ENCODE measurements around the gene CLSTN1.

The CLSTN1 gene

DNA sequence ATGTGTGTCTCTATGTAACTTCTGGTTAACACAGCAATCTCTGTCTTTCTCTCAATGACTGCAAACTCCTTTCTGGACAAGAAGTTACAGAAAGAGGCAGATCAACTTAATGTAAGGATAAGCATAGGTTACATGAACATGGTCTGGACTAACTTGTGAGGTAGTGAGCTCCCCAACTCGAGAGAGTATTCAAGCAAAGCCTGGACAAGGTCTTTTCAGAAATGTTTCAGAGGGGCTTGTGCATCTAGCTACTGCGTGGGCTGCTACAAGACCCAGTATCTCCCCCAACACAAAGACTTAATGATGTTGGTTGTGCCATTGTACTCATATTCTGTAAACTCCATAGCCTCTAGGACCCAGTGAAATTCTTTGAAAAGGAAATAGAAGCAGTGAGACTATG, 23.5 kb upstream of the CLSTN1 start:
- H3K4me2 ChIP-seq (ENCODE audit: low read length), result peak overlapping the region; percentile 81; the same call in 1 of the 2 replicates
- H3F3A ChIP-seq (ENCODE audit: insufficient read depth, low read length), result peaks cover 15% of the 10 kb centered on the region
- H2AFZ ChIP-seq (ENCODE audit: low read length), result no peak overlapping the region
- TF ChIP-seq, protein P1, sequence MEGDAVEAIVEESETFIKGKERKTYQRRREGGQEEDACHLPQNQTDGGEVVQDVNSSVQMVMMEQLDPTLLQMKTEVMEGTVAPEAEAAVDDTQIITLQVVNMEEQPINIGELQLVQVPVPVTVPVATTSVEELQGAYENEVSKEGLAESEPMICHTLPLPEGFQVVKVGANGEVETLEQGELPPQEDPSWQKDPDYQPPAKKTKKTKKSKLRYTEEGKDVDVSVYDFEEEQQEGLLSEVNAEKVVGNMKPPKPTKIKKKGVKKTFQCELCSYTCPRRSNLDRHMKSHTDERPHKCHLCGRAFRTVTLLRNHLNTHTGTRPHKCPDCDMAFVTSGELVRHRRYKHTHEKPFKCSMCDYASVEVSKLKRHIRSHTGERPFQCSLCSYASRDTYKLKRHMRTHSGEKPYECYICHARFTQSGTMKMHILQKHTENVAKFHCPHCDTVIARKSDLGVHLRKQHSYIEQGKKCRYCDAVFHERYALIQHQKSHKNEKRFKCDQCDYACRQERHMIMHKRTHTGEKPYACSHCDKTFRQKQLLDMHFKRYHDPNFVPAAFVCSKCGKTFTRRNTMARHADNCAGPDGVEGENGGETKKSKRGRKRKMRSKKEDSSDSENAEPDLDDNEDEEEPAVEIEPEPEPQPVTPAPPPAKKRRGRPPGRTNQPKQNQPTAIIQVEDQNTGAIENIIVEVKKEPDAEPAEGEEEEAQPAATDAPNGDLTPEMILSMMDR (IDR thresholded peaks at IDR 0.05; ENCODE audit: low read length), result no peak
- TF ChIP-seq EZH2 (IDR thresholded peaks at IDR 0.05; ENCODE audit: borderline replicate concordance, low read length), result no peak
- no peaks in the 10 kb centered on the region for H4K20me1 ChIP-seq (ENCODE audit: insufficient read depth, low read length)
- H3K4me1 ChIP-seq (ENCODE audit: insufficient read depth, low read length, severe bottlenecking), result peaks cover 84% of the 10 kb centered on the region
- H3K27me3 ChIP-seq (ENCODE audit: insufficient read depth, low read length), result no peaks in the 10 kb centered on the region
- H3K9me3 ChIP-seq (ENCODE audit: low read length), result no peaks in the 10 kb centered on the region
- peak overlapping the region; percentile 100 for H3K27ac ChIP-seq (ENCODE audit: low read depth, low read length, poor library complexity, severe bottlenecking)
- H3K4me3 ChIP-seq (ENCODE audit: low read depth, low read length, poor library complexity, severe bottlenecking), result no peak overlapping the region
- peaks cover 14% of the 10 kb centered on the region for H3K79me2 ChIP-seq (ENCODE audit: insufficient read depth, low read length)
- H3K9me2 ChIP-seq (ENCODE audit: low read depth, low read length), result no peaks in the 10 kb centered on the region
- H3K9ac ChIP-seq (ENCODE audit: low read length), result peak overlapping the region; percentile 94; the same call in 1 of the 2 replicates
- peaks cover 8% of the 10 kb centered on the region for H3K36me3 ChIP-seq (ENCODE audit: insufficient read depth, low read length)

DNA sequence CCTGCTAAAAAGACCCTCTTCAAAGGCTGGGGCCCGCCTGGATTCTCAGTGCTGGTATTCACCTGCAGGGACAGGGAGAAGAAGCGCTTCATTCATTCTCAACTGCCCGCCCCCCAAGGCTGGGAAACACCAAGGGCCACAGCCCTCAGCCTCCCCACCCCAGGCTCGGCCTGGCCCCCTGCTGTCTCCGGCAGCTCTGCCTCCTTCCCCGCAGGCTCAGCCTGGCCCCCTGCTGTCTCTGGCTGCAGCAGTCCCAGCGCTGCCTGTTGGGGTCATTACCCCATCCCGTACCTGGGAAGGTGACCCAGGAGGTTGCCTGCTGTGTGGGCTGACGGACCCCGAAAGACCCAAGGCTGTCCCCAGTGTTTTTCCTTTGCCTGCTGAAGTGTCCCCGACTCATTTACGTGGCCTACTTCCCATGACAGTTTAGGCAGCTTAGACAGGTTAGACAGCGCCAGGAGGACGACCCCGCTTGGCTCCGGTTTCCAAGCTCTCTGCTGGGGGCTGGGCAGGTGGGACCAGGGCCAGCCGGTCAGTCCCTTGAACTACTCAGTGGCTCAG, 22.9 kb upstream of the CLSTN1 start:
- H3K4me3 ChIP-seq (ENCODE audit: low read depth, low read length, poor library complexity, severe bottlenecking), result no peak overlapping the region
- TF ChIP-seq, protein P1 (IDR thresholded peaks at IDR 0.05; ENCODE audit: low read length), result no peak
- no peak for TF ChIP-seq EZH2 (IDR thresholded peaks at IDR 0.05; ENCODE audit: borderline replicate concordance, low read length)
- H3K9me3 ChIP-seq (ENCODE audit: low read length), result no peaks in the 10 kb centered on the region
- peaks cover 3% of the 10 kb centered on the region for H3K36me3 ChIP-seq (ENCODE audit: insufficient read depth, low read length)
- H3K27me3 ChIP-seq (ENCODE audit: insufficient read depth, low read length), result no peaks in the 10 kb centered on the region
- no peak overlapping the region for H2AFZ ChIP-seq (ENCODE audit: low read length)
- H3K27ac ChIP-seq (ENCODE audit: low read depth, low read length, poor library complexity, severe bottlenecking), result peak overlapping the region; percentile 100
- H3F3A ChIP-seq (ENCODE audit: insufficient read depth, low read length), result peaks cover 15% of the 10 kb centered on the region
- no peak overlapping the region for H3K4me2 ChIP-seq (ENCODE audit: low read length)
- no peaks in the 10 kb centered on the region for H3K9me2 ChIP-seq (ENCODE audit: low read depth, low read length)
- peaks cover 8% of the 10 kb centered on the region for H3K79me2 ChIP-seq (ENCODE audit: insufficient read depth, low read length)
- no peaks in the 10 kb centered on the region for H4K20me1 ChIP-seq (ENCODE audit: insufficient read depth, low read length)
- peaks cover 78% of the 10 kb centered on the region for H3K4me1 ChIP-seq (ENCODE audit: insufficient read depth, low read length, severe bottlenecking)
- H3K9ac ChIP-seq (ENCODE audit: low read length), result no peak overlapping the region

DNA sequence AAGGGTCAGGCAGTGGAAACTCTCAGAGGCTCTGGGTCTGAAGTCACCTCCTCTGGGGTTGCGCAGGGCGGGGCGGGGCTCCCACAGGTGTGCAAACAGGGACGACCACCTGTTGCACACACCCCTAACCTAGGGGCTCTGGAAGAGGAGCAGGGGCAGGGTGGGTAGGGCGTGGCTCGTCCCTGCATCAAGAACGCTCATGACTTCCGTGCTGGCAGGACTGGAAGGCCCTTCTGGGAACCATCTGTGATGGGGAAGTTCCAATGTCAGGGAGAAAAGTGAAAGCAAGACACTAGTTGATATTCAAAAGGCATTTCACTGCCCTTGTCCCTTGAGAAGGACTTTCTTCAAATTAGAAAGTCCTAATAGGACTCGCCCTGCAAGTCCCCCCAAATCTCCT, 22.1 kb upstream of the CLSTN1 start:
- Histone ChIP-seq H3K4me3 (ENCODE audit: low read depth, low read length, poor library complexity, severe bottlenecking) (no peak overlapping the region), H4K20me1 (ENCODE audit: insufficient read depth, low read length) (no peaks in the 10 kb centered on the region), H3K9me3 (ENCODE audit: low read length) (no peaks in the 10 kb centered on the region), H3K27me3 (ENCODE audit: insufficient read depth, low read length) (no peaks in the 10 kb centered on the region), H2AFZ (ENCODE audit: low read length) (no peak overlapping the region), H3K4me2 (ENCODE audit: low read length) (no peak overlapping the region), H3K4me1 (ENCODE audit: insufficient read depth, low read length, severe bottlenecking) (peaks cover 76% of the 10 kb centered on the region), H3K27ac (ENCODE audit: low read depth, low read length, poor library complexity, severe bottlenecking) (peak overlapping the region; percentile 100), H3K9me2 (ENCODE audit: low read depth, low read length) (no peaks in the 10 kb centered on the region), H3K9ac (ENCODE audit: low read length) (no peak overlapping the region), H3K79me2 (ENCODE audit: insufficient read depth, low read length) (peaks cover under 1% of the 10 kb centered on the region; the same call in 1 of the 2 replicates), H3K36me3 (ENCODE audit: insufficient read depth, low read length) (no peaks in the 10 kb centered on the region; the same call in 1 of the 2 replicates), H3F3A (ENCODE audit: insufficient read depth, low read length) (peaks cover 15% of the 10 kb centered on the region)
- TF ChIP-seq, protein P1 (IDR thresholded peaks at IDR 0.05; ENCODE audit: low read length), result no peak
- TF ChIP-seq EZH2 (IDR thresholded peaks at IDR 0.05; ENCODE audit: borderline replicate concordance, low read length), result no peak

All from OCI-LY1 (cell line).